K562 (cell line): ENCODE results near the gene TREM1.

Experiments
- DNMT1 ChIP-seq: fragments of 450-650 bp; IDR thresholded peaks from 2 replicates; pipeline ENCODE4 v1.6.1; 2016; ENCODE audit warnings: antibody characterized with exemption, mild to moderate bottlenecking
- GATAD2B ChIP-seq: fragments of 450-650 bp; IDR thresholded peaks from 2 replicates; pipeline ENCODE4 v1.6.1; 2017; ENCODE audit warnings: mild to moderate bottlenecking, borderline replicate concordance
- MAZ ChIP-seq, 2 experiments: fragments of 450-650 bp in 1 of 2; sonication (generic) in 1 of 2; formaldehyde crosslinking; IDR thresholded peaks in 1 of 2; conservative IDR thresholded peaks in 1 of 2; 2 replicates each; pipeline versions ENCODE4 v1.4.0 to v1.5.0; 2020; ENCODE audit warnings: mild to moderate bottlenecking in 1 of 2, missing genetic modification reagents in 1 of 2
- NCOA6 ChIP-seq: fragments of 450-650 bp; IDR thresholded peaks from 2 replicates; pipeline ENCODE4 v1.6.1; 2017; ENCODE audit warnings: mild to moderate bottlenecking
- POLR2AphosphoS5 ChIP-seq: IDR thresholded peaks from 2 replicates; pipeline ENCODE4 v1.6.1; 2011; ENCODE audit warnings: mild to moderate bottlenecking, low read depth, low read length, moderate library complexity; ENCODE audit not compliant: control insufficient read depth, insufficient read depth
- ZNF217 ChIP-seq: sonication (generic); formaldehyde crosslinking; IDR thresholded peaks from 2 replicates; pipeline ENCODE4 v1.8.0; 2022; ENCODE audit warnings: mild to moderate bottlenecking, missing genetic modification reagents

GRCh38 chr6:41288754-41289129, 2.3 kb upstream of the TREM1 start:
- TF ChIP-seq NCOA6 (no peak), ZNF217 (CRISPR knock-in tag) (no peak), MAZ (CRISPR knock-in tag; conservative IDR thresholded peaks at IDR 0.05 in 1 of 2, IDR thresholded peaks at IDR 0.05 in 1 of 2) (no peak), DNMT1 (no peak), GATAD2B (no peak), POLR2AphosphoS5 (no peak)
